Ovary (tissue), 9 donors: ENCODE results near the gene TACC2. TPM values are rescaled to one million over a fixed set of nuclear protein-coding genes. Genes with fewer than 3 reads are reported as not detected.

ENCODE experiments used
- DNase-seq, 5 donors: peaks; one replicate each; pipeline ENCODE4 v3.0.0-alpha.2; 2019 to 2020
- H3K27ac ChIP-seq, 2 donors: fragments of 200-600 bp; one replicate each; pipeline versions ENCODE4 v1.5.1 to v1.8.0; 2019 to 2022
- H3K27me3 ChIP-seq: fragments of 200-600 bp; one replicate; pipeline ENCODE4 v1.8.0; 2022
- H3K36me3 ChIP-seq: fragments of 200-600 bp; sonication (generic); one replicate; pipeline ENCODE4 v1.5.1; 2019
- H3K4me1 ChIP-seq: one replicate; pipeline ENCODE4 v1.8.1; 2013; ENCODE audit warnings: mild to moderate bottlenecking, moderate library complexity; ENCODE audit not compliant: insufficient read depth
- H3K4me3 ChIP-seq: fragments of 200-600 bp; sonication (generic); one replicate; pipeline ENCODE4 v1.5.1; 2017
- H3K9me3 ChIP-seq, 2 donors: fragments of 200-600 bp in 1 of 2; sonication (generic) in 1 of 2; one replicate each; pipeline versions ENCODE4 v1.5.1 to v1.8.1; 2013 to 2019; ENCODE audit warnings: mild to moderate bottlenecking in 1 of 2, moderate library complexity in 1 of 2
- CTCF ChIP-seq, 3 donors: fragments of 450-650 bp in 2 of 3; fragments of 200-600 bp in 1 of 3; IDR thresholded peaks; one replicate each; pipeline versions ENCODE4 v1.5.1 to v1.8.0; 2016 to 2022; ENCODE audit warnings: antibody characterized with exemption in 3 of 3, mild to moderate bottlenecking in 1 of 3
- EP300 ChIP-seq: sonication (generic); formaldehyde crosslinking; IDR thresholded peaks from one replicate; pipeline ENCODE4 v1.6.1; 2017; ENCODE audit warnings: antibody characterized with exemption
- POLR2A ChIP-seq: fragments of 450-650 bp; IDR thresholded peaks from one replicate; pipeline ENCODE4 v1.6.1; 2017; ENCODE audit warnings: antibody characterized with exemption, mild to moderate bottlenecking, moderate library complexity
- WGBS, 3 donors: extraction: QIAGEN DNeasy Blood & Tissue Kit in 1 of 3; methylation state at CpG; one replicate each; pipeline versions ENCODE4 v1.1.5 to v1.1.7; 2013 to 2017; 5-methylcytosine and 5-hydroxymethylcytosine counted together
- intact Hi-C, 4 donors: fragments of 100-400 bp; cut with DNase I; formaldehyde crosslinking; loops; one replicate each; pipeline versions ENCODE4 v1.11.0 to v1.15.1; 2022 to 2023
- polyA plus RNA-seq, 2 donors: library from polyadenylated mRNA; stranded (reverse); fragments of 200-250 nt in 1 of 2; fragments of 350-450 nt in 1 of 2; fragmentation: Illumina TruSeq in 1 of 2; extraction: RNeasy Lipid Tissue Mini Kit (QIAGEN cat#74804) in 1 of 2; gene quantifications; one replicate each; pipeline ENCODE4 v1.2.3, GENCODE V29; 2013 to 2014
- total RNA-seq, 7 donors: library from RNA; depleted of rRNA in 2 of 7; stranded (reverse); fragments of >200 nt in 2 of 7; fragmentation: NEBNext Ultra II Directional in 3 of 7; extraction: Animal tissue kit (Norgen Biotek cat#: 25700) in 3 of 7; gene quantifications; one replicate each; pipeline versions ENCODE4 v1.1.0 to v1.2.4, GENCODE V29; 2016 to 2023
- donor health status: DM: no; HTN: no; CAD: no; lungs with moderate emphysema.
- donor health status: DM: no; HTN: no; CAD: no.
- donor health status: Bipolar disorder and iron deficiency.
- donor health status: DM: yes; HTN: yes; CAD: no.
- donor health status: DM: no; HTN: no; CAD: no.
- donor health status: DM: yes; HTN: yes; CAD: no.

Gene TACC2
- total and polyA plus RNA-seq, 9 donors = 6.1 to 66.4 (median 14.2) TPM

DNA sequence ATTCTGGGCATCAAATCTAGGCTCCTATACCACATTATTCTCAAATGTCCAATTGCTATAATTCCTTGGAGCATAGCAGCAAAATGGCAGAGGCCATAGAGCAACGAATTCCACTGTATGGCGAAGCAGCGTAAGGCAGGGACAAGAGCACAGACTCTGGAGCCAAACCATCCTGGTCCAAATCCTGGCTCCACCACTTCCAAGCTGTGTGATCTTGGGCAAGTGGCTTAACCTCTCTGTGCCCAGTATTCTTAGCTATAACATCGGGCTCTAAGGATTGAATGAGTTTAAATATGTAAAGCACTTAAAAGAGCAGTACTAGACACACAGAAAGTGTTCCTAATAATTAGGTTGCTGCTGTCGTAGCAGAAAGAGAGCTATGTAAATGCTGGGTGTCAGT lies 56.2 kb downstream of the TACC2 start:
- H3K27ac ChIP-seq = no peak overlapping the region
- H3K4me1 ChIP-seq = peaks cover 4% of the 10 kb centered on the region
- TF ChIP-seq POLR2A (no peak), CTCF (IDR thresholded peaks at IDR 0.05) (no peak), EP300 (no peak)
- no peak for DNase-seq
- H3K4me3 ChIP-seq = no peak overlapping the region
- H3K36me3 ChIP-seq = no peaks in the 10 kb centered on the region
- no peaks in the 10 kb centered on the region for H3K9me3 ChIP-seq
- WGBS, 3 donors = 77 to 83% (median 77%) methylated on average over 5 of the region's 5 CpGs
- intact Hi-C loops = no loop called here
- H3K27me3 ChIP-seq = no peaks in the 10 kb centered on the region

GRCh38 chr10:122047560-122047959 lies 58.6 kb downstream of the TACC2 start:
- WGBS, 3 donors = 73 to 86% (median 78%) methylated on average over 3 of the region's 3 CpGs
- peaks cover 4% of the 10 kb centered on the region for H3K4me1 ChIP-seq
- no peaks in the 10 kb centered on the region for H3K9me3 ChIP-seq
- TF ChIP-seq POLR2A (no peak), CTCF (IDR thresholded peaks at IDR 0.05) (no peak)
- intact Hi-C loops = no loop called here
- H3K27me3 ChIP-seq = no peaks in the 10 kb centered on the region
- no peak overlapping the region for H3K27ac ChIP-seq
- DNase-seq = no peak
- H3K36me3 ChIP-seq = no peaks in the 10 kb centered on the region
- no peak overlapping the region for H3K4me3 ChIP-seq

DNA sequence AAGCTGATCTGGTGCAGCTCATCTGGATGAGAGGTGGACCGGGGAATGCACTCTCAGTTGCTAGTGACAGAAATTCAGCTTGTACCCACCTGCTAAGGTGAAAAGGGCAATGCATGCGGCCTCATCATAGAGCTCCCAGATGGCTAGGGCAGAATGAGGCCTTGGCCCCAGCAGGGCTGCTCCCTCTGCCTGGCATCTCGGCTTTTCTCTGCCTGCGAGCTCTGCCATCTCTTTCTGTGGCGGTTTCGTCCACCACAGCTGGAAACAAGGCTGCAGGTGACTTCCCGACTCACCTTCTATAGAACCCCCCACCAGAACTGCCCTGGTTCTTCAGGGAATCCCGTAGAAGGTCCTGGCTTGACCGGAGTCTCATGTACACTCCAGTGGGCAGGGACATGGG lies 60.1 kb downstream of the TACC2 start:
- intact Hi-C loops = no loop called here
- Histone ChIP-seq H3K36me3 (no peaks in the 10 kb centered on the region), H3K4me3 (no peak overlapping the region), H3K9me3 (no peaks in the 10 kb centered on the region), H3K4me1 (peaks cover 3% of the 10 kb centered on the region), H3K27me3 (no peaks in the 10 kb centered on the region), H3K27ac (no peak overlapping the region)
- 87 to 90% (median 88%) methylated on average over 9 of the region's 9 CpGs for WGBS, 3 donors
- DNase-seq = no peak
- TF ChIP-seq POLR2A (no peak), EP300 (no peak), CTCF (IDR thresholded peaks at IDR 0.05) (no peak)

DNA sequence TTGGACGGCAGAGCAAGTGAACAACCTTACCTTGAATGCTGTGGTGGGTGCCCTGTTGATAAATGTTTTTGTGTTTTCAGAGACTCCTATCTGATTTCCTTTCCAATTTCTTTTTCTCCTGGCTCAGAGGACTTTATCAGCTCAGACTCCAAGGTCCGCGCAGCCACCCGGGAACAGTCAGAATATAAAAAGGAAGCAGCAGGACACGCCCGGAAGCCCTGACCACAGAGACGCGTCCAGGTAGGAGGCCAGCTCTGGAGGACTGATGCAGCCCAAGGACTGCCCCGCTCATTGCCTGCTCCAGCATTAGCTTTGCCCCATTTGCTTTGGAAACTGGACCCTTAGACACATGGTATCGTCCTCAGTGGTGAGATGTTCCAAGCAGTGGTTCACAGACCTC lies 61.3 kb downstream of the TACC2 start:
- Histone ChIP-seq H3K9me3 (no peaks in the 10 kb centered on the region), H3K27me3 (no peaks in the 10 kb centered on the region), H3K4me1 (no peaks in the 10 kb centered on the region), H3K36me3 (no peaks in the 10 kb centered on the region), H3K27ac (no peak overlapping the region), H3K4me3 (no peak overlapping the region)
- TF ChIP-seq EP300 (no peak), POLR2A (no peak), CTCF (IDR thresholded peaks at IDR 0.05) (no peak)
- WGBS, 3 donors = 90 to 93% (median 92%) methylated on average over 10 of the region's 10 CpGs
- no peak for DNase-seq
- intact Hi-C loops = loop anchor here in 3 of 4 donors (5.0 to 10.0 kb wide), 2 partner anchors 62 to 64 kb away; no protein-coding TSS in a partner anchor

- no peak overlapping the region for H3K27ac ChIP-seq
- intact Hi-C loops = loop anchor here in 3 of 4 donors (5.0 to 10.0 kb wide), 2 partner anchors 61 to 64 kb away; no protein-coding TSS in a partner anchor
- H3K4me1 ChIP-seq = no peaks in the 10 kb centered on the region
- no peak for DNase-seq
- no peaks in the 10 kb centered on the region for H3K27me3 ChIP-seq
- TF ChIP-seq POLR2A (no peak), EP300 (no peak), CTCF (IDR thresholded peaks at IDR 0.05) (no peak)
- H3K9me3 ChIP-seq = no peaks in the 10 kb centered on the region
- no peaks in the 10 kb centered on the region for H3K36me3 ChIP-seq
- H3K4me3 ChIP-seq = no peak overlapping the region
- WGBS, 3 donors = 90 to 96% (median 95%) methylated on average over 9 of the region's 9 CpGs
Observed at GRCh38 chr10:122050811-122051210, 61.8 kb downstream of the TACC2 start.
